ENCODE results near the gene PNPO.
A peak's percentile ranks its signal among the peaks of the same experiment; 100 is the strongest.

GRCh38 chr17:47949197-47949759 is 7.9 kb downstream of the PNPO start:
- TF ChIP-seq, protein P1, sequence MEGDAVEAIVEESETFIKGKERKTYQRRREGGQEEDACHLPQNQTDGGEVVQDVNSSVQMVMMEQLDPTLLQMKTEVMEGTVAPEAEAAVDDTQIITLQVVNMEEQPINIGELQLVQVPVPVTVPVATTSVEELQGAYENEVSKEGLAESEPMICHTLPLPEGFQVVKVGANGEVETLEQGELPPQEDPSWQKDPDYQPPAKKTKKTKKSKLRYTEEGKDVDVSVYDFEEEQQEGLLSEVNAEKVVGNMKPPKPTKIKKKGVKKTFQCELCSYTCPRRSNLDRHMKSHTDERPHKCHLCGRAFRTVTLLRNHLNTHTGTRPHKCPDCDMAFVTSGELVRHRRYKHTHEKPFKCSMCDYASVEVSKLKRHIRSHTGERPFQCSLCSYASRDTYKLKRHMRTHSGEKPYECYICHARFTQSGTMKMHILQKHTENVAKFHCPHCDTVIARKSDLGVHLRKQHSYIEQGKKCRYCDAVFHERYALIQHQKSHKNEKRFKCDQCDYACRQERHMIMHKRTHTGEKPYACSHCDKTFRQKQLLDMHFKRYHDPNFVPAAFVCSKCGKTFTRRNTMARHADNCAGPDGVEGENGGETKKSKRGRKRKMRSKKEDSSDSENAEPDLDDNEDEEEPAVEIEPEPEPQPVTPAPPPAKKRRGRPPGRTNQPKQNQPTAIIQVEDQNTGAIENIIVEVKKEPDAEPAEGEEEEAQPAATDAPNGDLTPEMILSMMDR (IDR thresholded peaks at IDR 0.05) = peak in 5 of 7 experiments; percentile 74 to 95 (median 88)
- peak in 2 of 4 donors; percentile 5 to 19 for TF ChIP-seq POLR2A (IDR thresholded peaks at IDR 0.05)
- TF ChIP-seq POLR2AphosphoS5 (IDR thresholded peaks at IDR 0.05) = peak; percentile 30 to 87 (median 82)
